Skeletal muscle tissue (tissue), 4 donors: Measurements from ENCODE around the gene GRAP2. TPM values are rescaled to one million over a fixed set of nuclear protein-coding genes. Genes with fewer than 3 reads are reported as not detected.

Source experiments
- H3K27ac ChIP-seq: one replicate; pipeline ENCODE4 v1.7.0; 2013; ENCODE audit warnings: mild to moderate bottlenecking, low read depth, low read length, inconsistent platforms
- H3K27me3 ChIP-seq, 3 donors: one replicate each; pipeline ENCODE4 v1.7.0; 2013; ENCODE audit warnings: low read length in 3 of 3; ENCODE audit not compliant: control insufficient read depth in 3 of 3, insufficient read depth in 3 of 3
- H3K36me3 ChIP-seq, 3 donors: one replicate each; pipeline ENCODE4 v1.7.0; 2013; ENCODE audit warnings: low read length in 3 of 3; ENCODE audit not compliant: control insufficient read depth in 3 of 3, insufficient read depth in 3 of 3
- H3K4me1 ChIP-seq, 3 donors: one replicate each; pipeline ENCODE4 v1.7.0; 2013; ENCODE audit warnings: low read length in 3 of 3, mild to moderate bottlenecking in 3 of 3; ENCODE audit not compliant: control insufficient read depth in 3 of 3, insufficient read depth in 3 of 3
- H3K4me3 ChIP-seq, 3 donors: one replicate each; pipeline ENCODE4 v1.7.0; 2013; ENCODE audit warnings: low read length in 3 of 3
- H3K9ac ChIP-seq, 3 donors: one replicate each; pipeline ENCODE4 v1.7.0; 2013; ENCODE audit warnings: low read length in 3 of 3, mild to moderate bottlenecking in 3 of 3, moderate library complexity in 2 of 3, low read depth in 1 of 3
- H3K9me3 ChIP-seq, 3 donors: one replicate each; pipeline ENCODE4 v1.7.0; 2013; ENCODE audit warnings: low read length in 3 of 3; ENCODE audit not compliant: control insufficient read depth in 3 of 3
- total RNA-seq: library from RNA; depleted of rRNA; stranded (reverse); fragments of >200 nt; gene quantifications from one replicate; pipeline ENCODE4 v1.2.3, GENCODE V29; 2014
- donor health status: Osteomylitis.

Gene GRAP2
- total RNA-seq, 1 donor from 2014 or later = under 0.01 TPM

- no peaks in the 10 kb centered on the region for H3K36me3 ChIP-seq
- H3K4me3 ChIP-seq = no peak overlapping the region
- H3K9me3 ChIP-seq = no peaks in the 10 kb centered on the region
- H3K27ac ChIP-seq = no peak overlapping the region
- no peaks in the 10 kb centered on the region for H3K4me1 ChIP-seq
- H3K27me3 ChIP-seq = peaks cover 32 to 53% (median 48%) of the 10 kb centered on the region in 3 donors
- no peak overlapping the region for H3K9ac ChIP-seq
Observed at GRCh38 chr22:40008726-40009291, 107.9 kb downstream of the GRAP2 start.

- H3K27ac ChIP-seq = no peak overlapping the region
- no peaks in the 10 kb centered on the region for H3K9me3 ChIP-seq
- no peak overlapping the region for H3K9ac ChIP-seq
- peaks cover 32 to 53% (median 48%) of the 10 kb centered on the region in 3 donors for H3K27me3 ChIP-seq
- no peaks in the 10 kb centered on the region for H3K4me1 ChIP-seq
- H3K36me3 ChIP-seq = no peaks in the 10 kb centered on the region
- H3K4me3 ChIP-seq = no peak overlapping the region
Observed at GRCh38 chr22:40009292-40009774, 108.4 kb downstream of the GRAP2 start.

- no peak overlapping the region for H3K27ac ChIP-seq
- no peak overlapping the region for H3K9ac ChIP-seq
- H3K4me3 ChIP-seq = no peak overlapping the region
- H3K36me3 ChIP-seq = no peaks in the 10 kb centered on the region
- H3K9me3 ChIP-seq = no peaks in the 10 kb centered on the region
- H3K4me1 ChIP-seq = no peaks in the 10 kb centered on the region
- peaks cover 29 to 50% (median 44%) of the 10 kb centered on the region in 3 donors for H3K27me3 ChIP-seq
Observed at GRCh38 chr22:40009951-40010671, 109.2 kb downstream of the GRAP2 start.

GRCh38 chr22:40010746-40011145 lies 109.9 kb downstream of the GRAP2 start:
- Histone ChIP-seq H3K4me1 (no peaks in the 10 kb centered on the region), H3K4me3 (no peak overlapping the region), H3K27me3 (peaks cover 29 to 45% (median 44%) of the 10 kb centered on the region in 3 donors), H3K9ac (no peak overlapping the region), H3K27ac (no peak overlapping the region), H3K36me3 (no peaks in the 10 kb centered on the region), H3K9me3 (no peaks in the 10 kb centered on the region)

GRCh38 chr22:40014667-40015248 lies 113.9 kb downstream of the GRAP2 start:
- no peaks in the 10 kb centered on the region for H3K36me3 ChIP-seq
- no peaks in the 10 kb centered on the region for H3K9me3 ChIP-seq
- no peak overlapping the region for H3K27ac ChIP-seq
- H3K9ac ChIP-seq = no peak overlapping the region
- peaks cover 13 to 31% (median 27%) of the 10 kb centered on the region in 3 donors for H3K27me3 ChIP-seq
- no peaks in the 10 kb centered on the region for H3K4me1 ChIP-seq
- no peak overlapping the region for H3K4me3 ChIP-seq

GRCh38 chr22:40015358-40015976 lies 114.6 kb downstream of the GRAP2 start:
- H3K27me3 ChIP-seq = peaks cover 6 to 24% (median 23%) of the 10 kb centered on the region in 3 donors
- no peaks in the 10 kb centered on the region for H3K9me3 ChIP-seq
- H3K9ac ChIP-seq = no peak overlapping the region
- no peak overlapping the region for H3K27ac ChIP-seq
- H3K4me3 ChIP-seq = no peak overlapping the region
- H3K4me1 ChIP-seq = no peaks in the 10 kb centered on the region
- H3K36me3 ChIP-seq = no peaks in the 10 kb centered on the region

- no peaks in the 10 kb centered on the region for H3K36me3 ChIP-seq
- H3K4me3 ChIP-seq = no peak overlapping the region
- no peak overlapping the region for H3K27ac ChIP-seq
- H3K9ac ChIP-seq = no peak overlapping the region
- peaks cover 0 to 22% (median 11%) of the 10 kb centered on the region in 3 donors for H3K27me3 ChIP-seq
- H3K4me1 ChIP-seq = no peaks in the 10 kb centered on the region
- H3K9me3 ChIP-seq = no peaks in the 10 kb centered on the region
Observed at GRCh38 chr22:40018051-40018450, 117.2 kb downstream of the GRAP2 start.

- no peak overlapping the region for H3K9ac ChIP-seq
- H3K27ac ChIP-seq = no peak overlapping the region
- H3K36me3 ChIP-seq = no peaks in the 10 kb centered on the region
- peaks cover 0 to 25% (median 20%) of the 10 kb centered on the region in 3 donors for H3K27me3 ChIP-seq
- no peak overlapping the region for H3K4me3 ChIP-seq
- H3K4me1 ChIP-seq = no peaks in the 10 kb centered on the region
- H3K9me3 ChIP-seq = no peaks in the 10 kb centered on the region
Observed at GRCh38 chr22:40019100-40019499, 118.2 kb downstream of the GRAP2 start.

- H3K36me3 ChIP-seq = no peaks in the 10 kb centered on the region
Observed at GRCh38 chr22:40020956-40021355, 120.1 kb downstream of the GRAP2 start.

More at GRCh38 chr22:40020956-40021355, 120.1 kb downstream of the GRAP2 start:
- H3K27ac ChIP-seq = no peak overlapping the region
- no peak overlapping the region for H3K4me3 ChIP-seq
- no peaks in the 10 kb centered on the region for H3K9me3 ChIP-seq
- H3K27me3 ChIP-seq = peaks cover 0 to 24% (median 23%) of the 10 kb centered on the region in 3 donors
- H3K4me1 ChIP-seq = peaks cover 0 to 3% (median 0%) of the 10 kb centered on the region in 3 donors
- H3K9ac ChIP-seq = no peak overlapping the region
